Measurements from ENCODE around the gene HCFC1R1.
"Not testable (repeated sequence)": the region's sequence is repeated elsewhere in the genome, so short reads cannot be mapped to it uniquely, and the experiment has no call there.

GRCh38 chr16:3069146-3069545, 45.4 kb upstream of the HCFC1R1 start:
- TF ChIP-seq EP300 (IDR thresholded peaks at IDR 0.05; ENCODE audit: borderline replicate concordance in 1 of 2, low read depth in 2 of 2, low read length in 2 of 2); MAX (IDR thresholded peaks at IDR 0.05): not testable (repeated sequence)

Measured in H1 (cell line).